NCI-H748 treated with DMSO at 0.1 percent for 48 hours (cell line): ENCODE data around the gene TST.

Experiments
- DNase-seq: peaks from one replicate; lab custom pipeline; 2025; lab: John Stamatoyannopoulos, UW

TST gene

GRCh38 chr22:37019309-37020191 lies at the start of gene TST, which contains the start of gene MPST:
Gene TST (minus strand): TSS chr22:37019447. CDS start chr22:37018732, 715 bp downstream.
Gene MPST (plus strand): TSS chr22:37019742. CDS start chr22:37019837, 95 bp downstream.
- no peak for DNase-seq

DNA sequence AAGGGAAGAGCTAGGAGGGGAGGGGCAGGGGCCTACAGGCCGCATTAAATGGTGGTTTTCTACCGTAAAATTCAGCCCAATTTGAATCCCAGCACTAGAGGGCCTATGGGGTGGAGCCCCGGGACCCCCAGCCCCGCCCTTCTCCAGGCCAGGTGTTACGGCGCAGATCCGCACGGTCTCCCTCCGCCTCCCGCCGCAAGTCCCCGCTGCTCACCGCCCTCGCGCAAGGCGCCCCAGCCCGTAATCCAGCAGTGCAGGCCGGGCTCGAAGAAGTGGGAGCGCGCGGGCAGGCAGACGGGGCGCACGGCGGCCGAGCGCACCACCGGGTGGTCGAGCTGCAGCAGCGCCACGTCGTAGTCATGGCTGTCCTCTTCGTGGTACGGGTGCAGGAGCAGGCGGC lies 49.6 kb upstream of the TST start:
- no peak for DNase-seq

- no peak for DNase-seq
Measured at GRCh38 chr22:37067428-37067827, 48.2 kb upstream of the TST start.

DNA sequence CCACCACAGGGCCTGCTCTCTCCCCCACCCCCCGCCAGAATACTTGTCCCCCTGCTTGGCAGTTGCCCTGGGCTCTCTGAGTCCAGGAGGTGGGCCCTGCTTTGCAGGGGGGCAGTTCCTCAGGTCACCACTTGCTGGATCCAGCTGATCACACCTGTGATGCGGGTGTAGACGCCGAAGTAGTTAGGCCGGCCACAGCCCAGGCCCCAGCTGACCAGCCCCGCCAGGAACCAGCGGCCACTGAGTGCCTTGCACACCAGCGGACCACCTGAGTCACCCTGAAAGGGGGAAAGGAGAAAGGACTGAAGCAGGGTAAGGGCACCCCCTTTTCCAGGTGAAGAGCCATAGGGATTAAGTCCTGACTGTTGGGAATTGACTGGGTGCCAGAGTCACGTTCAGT lies 46.7 kb upstream of the TST start:
- no peak for DNase-seq

GRCh38 chr22:37065180-37065579 lies 45.9 kb upstream of the TST start:
- no peak for DNase-seq

DNA sequence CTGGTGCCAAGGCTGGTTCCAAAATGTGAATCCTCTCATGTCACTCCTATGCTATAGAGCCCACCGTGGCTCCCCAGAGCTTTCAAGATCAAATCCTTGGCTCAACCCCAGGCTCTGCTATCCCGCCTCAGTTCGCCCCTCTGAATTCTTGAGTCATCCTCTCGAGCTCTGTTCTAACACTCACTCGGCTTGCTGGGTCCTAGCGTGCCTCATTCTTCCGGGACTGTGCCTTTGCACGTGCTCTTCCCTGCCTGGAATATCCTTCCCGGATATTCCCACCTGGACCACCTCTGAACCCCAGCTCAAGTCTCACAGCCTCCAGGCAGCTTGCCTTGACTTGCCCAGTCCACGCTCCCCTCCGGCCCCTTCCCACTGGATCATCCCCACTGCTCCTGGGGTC lies 45.3 kb upstream of the TST start:
- no peak for DNase-seq

DNA sequence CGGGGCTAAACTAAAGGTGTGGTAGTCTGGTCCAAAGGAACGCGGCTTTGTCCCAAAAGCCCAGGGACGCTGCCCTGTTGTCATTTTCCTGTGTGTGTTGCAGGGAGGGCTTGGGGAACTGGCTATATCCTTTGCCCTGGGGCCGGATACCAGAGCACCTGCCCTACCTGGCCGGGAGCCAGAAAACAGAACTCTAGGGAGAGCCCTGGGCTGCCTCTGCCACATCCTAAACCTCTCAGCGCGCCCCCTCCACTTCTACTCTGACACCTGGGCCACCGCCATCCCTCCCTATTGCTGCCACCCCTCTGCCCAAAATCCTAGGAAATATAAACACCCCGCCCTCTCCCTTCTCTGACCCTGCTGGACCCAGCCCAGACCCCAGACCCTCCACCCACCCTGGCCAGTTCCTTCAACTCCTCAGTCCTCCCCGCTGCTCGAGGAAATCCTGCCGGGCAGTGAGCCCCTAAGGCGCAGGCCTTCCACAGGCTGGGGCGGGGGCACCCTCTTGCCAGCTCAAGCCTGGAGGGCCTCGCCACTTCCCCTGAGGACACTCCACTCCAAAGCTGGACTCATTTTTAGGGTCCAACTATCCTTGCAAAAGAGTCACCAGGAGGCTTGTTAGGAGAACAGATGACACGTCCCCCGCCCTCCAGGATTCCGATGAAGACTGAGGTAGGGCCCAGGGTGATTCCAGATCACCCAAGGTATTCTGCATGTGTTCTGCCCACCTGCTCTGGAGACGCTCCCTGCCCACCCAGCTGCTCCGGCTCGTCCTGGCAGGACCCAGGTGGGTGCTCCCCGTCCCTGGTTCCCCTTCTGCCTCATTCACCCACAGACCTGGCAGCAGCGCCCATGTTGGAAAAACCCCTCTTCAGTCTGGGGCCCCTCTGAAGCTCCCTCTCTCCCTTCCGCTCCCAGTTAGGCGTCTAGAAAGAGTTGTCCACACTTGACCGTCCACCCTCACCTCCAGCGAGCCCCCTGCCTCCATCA lies 44.5 kb upstream of the TST start:
- DNase-seq: no peak

GRCh38 chr22:37062702-37063381 lies 43.6 kb upstream of the TST start:
- no peak for DNase-seq

DNA sequence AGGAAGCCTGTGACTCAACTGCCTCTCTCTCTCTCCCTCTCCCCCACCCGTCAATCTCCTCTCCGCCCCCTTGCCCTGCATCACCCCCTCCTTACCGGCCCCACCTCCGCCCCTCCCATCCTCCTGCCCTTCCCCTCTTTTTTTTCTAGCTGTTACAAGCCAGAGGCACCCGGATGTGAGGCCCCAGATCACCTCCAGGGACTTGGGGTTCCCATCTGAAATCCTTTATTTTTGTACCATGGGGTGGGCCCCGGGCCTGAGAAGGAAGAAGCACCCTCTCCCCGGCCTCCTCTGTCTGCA lies 43.1 kb upstream of the TST start:
- no peak for DNase-seq

GRCh38 chr22:37061611-37062375 lies 42.5 kb upstream of the TST start:
- DNase-seq: no peak

GRCh38 chr22:37060801-37061610 lies 41.8 kb upstream of the TST start:
- DNase-seq: no peak

DNA sequence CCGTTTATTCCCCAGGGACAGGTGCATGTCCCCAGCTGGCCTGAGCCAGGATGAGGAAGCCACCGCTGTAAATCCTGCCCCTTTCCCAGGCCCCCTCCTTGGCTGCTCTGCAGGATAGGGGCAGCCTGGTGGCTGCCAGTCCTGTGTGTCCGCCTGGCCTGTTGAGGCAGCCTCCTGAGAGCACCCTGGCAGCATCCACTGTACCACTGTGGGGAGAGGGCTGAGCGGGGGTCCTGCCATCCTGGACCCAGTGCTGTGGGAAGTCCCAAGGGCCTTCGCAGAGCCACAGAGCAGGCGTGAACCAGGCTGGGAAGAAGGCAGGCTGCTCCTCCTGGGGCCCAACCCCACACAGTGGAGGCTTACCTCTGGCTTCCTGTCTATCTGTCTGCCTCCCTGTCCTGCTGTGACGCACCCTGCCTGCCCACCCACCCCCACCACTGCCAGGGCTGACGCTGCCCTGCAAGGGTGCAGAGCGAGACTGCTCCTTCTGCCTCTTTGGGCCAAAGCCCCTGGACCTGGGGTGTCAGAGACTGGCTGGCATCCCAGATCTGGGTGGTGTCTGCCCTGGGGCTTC lies 40.7 kb upstream of the TST start:
- DNase-seq: no peak

GRCh38 chr22:37058917-37059701 lies 39.9 kb upstream of the TST start:
- DNase-seq: no peak

DNA sequence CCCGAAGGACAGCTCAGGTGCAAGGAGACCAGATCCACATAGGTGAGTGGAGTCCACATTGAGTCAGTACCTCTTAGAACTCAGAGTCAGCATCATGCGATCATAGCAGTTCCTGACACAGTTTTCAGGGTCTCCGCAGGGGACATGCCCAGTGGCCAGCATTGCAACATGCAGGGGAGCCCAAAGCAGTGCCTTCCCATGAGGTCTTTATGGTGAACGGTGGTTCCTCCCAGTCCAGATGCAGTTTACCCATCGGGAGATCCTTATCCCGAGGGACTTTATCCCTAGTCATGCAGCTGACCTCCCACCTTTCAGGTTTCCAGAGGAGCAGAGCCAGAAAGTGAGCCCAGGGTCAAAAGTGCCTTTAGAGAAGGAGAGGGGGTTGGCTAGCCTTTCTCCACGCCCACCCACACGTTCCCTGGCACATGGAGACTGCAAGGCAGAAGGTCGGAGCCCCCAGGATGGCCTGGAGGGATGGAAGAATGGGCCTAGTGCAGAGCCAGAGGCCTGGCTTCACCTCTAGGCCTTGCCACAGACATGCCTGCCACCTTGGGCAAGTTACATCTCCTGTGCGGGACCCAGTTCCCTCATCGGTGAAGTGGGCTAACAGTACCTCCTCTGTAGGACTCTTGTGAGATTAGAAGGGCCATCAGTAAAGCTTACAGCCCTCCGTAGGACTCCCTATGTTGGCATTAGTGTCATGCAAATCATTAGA lies 38.7 kb upstream of the TST start:
- no peak for DNase-seq

GRCh38 chr22:37057226-37057625 lies 38.0 kb upstream of the TST start:
- no peak for DNase-seq

- no peak for DNase-seq
Measured at GRCh38 chr22:37056246-37056645, 37.0 kb upstream of the TST start.

DNA sequence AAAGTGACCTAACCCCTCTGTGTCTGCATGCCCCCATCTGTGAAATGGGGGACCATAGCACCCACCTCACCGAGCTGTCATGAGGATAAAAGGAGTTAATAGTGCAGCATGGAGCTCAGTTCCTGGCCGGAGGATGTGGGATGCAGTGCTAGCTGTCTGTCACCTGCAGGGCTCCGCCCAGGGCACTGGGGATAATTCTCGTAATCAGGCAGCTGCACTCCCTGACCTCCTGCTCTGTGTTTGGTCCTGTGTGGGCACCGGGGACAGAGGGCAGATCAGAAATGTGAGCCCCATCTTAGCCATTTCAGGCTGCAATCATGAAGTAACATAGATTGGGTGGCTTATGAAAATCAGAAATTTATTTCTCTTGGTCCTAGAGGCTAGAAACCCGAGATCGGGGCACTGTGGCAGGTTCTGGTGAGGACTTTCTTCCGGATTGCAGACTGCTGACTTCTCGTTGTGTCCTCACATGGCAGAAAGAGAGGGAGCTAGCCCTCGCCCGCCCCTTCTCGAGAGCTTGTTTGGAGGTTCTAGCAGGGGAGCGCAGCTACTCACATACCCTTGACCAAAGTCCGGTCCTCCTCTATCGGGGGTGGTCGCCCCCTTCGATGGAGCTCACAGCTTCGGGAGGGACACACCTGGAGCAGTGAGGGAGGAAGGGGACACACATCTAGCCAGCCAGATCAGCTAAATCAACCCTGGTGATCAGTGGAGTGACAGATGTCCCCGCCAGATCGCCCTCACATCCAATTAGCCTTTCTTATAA lies 35.5 kb upstream of the TST start:
- no peak for DNase-seq

DNA sequence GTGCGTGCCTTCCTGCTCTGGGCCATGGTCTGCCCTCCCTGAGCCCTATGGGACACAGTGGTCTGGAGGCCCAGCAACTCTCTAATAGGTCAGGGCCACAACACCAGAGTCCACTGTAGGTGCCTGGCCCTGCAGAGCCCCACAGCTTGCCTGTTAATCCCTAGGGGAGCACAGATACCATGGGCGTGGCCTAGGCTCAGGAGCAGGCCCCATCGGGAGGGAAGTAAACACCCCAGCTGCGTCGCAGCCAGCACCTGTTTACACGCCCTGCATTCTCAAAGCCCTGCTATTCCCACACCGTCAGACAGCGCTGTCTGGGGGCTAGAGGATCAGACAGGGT lies 34.8 kb upstream of the TST start:
- no peak for DNase-seq
